Ectodermal cell (in vitro differentiated cells): ENCODE results near the gene PPFIA1.
"Not testable (repeated sequence)": the region's sequence is repeated elsewhere in the genome, so short reads cannot be mapped to it uniquely, and the experiment has no call there.

ENCODE experiments used
- H3K27ac ChIP-seq: 2 replicates; pipeline ENCODE4 v1.7.0; 2013; ENCODE audit warnings: mild to moderate bottlenecking, low read depth, low read length; ENCODE audit not compliant: insufficient read depth, poor library complexity, severe bottlenecking
- H3K27me3 ChIP-seq: 2 replicates; pipeline ENCODE4 v1.7.0; 2013; ENCODE audit warnings: mild to moderate bottlenecking, low read length; ENCODE audit not compliant: insufficient read depth, control insufficient read depth, poor library complexity, severe bottlenecking
- H3K36me3 ChIP-seq: one replicate; pipeline ENCODE4 v1.7.0; 2013; ENCODE audit warnings: low read length; ENCODE audit not compliant: control insufficient read depth, insufficient read depth
- H3K4me1 ChIP-seq: one replicate; pipeline ENCODE4 v1.7.0; 2013; ENCODE audit warnings: low read length; ENCODE audit not compliant: control insufficient read depth, insufficient read depth
- H3K4me3 ChIP-seq: 2 replicates; pipeline ENCODE4 v1.7.0; 2013; ENCODE audit warnings: low read depth, low read length, control low read depth; ENCODE audit not compliant: insufficient read depth
- H3K9me3 ChIP-seq: 2 replicates; pipeline ENCODE4 v1.7.0; 2013; ENCODE audit warnings: mild to moderate bottlenecking, low read length, moderate library complexity; ENCODE audit not compliant: control insufficient read depth
- WGBS, 2 experiments: methylation state at CpG; one replicate each; pipeline ENCODE4 v1.1.7; 2013; ENCODE audit warnings: missing lambda C conversion rate in 2 of 2; 5-methylcytosine and 5-hydroxymethylcytosine counted together

PPFIA1 gene

DNA sequence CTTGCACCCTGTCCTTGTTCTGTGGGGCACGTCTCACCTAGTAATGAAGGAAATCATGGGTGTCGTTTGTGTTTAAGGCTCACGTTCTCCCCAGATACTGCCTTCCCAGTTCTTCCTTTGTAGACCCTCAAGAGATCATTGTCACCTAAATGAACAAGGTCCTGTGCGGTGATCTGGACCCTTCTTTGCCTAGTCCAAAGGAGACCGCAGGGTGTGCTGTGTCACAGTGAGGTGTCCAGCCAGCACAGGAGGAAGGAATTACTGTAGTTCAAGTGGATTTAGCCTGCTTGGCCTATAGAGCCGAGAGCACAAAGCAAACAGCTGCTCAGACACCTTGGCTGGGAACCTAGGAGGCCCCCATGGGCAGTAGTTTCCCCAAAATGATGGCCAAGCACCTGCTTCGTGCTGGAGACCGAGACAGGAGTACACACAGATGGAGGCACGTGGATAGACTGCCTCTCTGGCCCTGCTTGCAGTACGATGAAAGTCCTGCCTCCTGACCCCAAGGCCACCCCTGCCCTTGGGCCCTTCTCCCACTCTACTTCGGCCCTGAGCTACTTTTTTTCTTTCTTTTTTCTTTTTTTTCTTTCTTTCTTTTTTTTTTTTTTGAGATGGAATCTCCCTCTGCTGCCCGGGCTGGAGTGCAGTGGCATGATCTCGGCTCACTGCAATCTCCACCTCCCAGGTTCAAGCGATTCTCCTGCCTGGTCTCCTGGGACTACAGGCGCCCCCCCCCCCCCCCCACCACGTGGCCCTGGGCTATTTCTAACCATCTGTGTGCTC, 19.4 kb upstream of the PPFIA1 start:
- no peak overlapping the region for H3K4me3 ChIP-seq
- 86 to 87% methylated on average over 16 of the region's 16 CpGs for WGBS, 2 experiments
- H3K4me1 ChIP-seq, result no peaks in the 10 kb centered on the region
- H3K27ac ChIP-seq, result no peak overlapping the region
- H3K9me3 ChIP-seq, result no peaks in the 10 kb centered on the region
- no peaks in the 10 kb centered on the region for H3K27me3 ChIP-seq
- no peaks in the 10 kb centered on the region for H3K36me3 ChIP-seq

DNA sequence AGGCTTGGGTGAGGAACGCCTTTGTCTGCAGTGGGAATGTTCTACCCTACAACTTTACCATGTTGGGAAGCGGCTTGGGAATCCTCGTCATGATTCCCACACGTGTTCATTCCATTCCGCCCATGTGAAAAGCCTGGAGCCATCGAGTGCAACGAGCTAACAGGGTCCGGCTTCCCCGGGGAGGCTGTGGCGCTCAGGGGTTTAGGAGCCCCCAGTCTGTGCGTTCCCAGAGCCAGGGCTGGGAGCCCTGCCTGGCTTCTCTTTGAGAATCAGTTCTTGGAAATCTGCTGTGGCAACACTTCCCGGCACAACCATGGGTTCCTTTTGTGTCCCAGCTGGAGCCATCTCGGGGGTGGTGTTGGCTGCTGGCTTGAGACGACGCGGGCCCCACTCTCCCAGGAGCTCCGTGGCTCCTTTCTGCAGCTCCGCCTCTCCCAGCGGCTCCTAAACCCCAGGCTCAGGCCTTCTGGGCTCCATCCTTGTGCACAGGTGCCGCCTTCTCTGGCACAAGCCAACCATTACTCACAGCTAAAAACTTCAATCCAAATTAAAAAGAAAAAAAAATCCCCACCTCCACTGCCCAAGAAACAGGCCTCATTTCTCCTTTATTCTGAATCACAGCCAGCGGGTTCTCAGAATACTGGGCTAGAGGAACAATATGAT, 18.7 kb upstream of the PPFIA1 start:
- Histone ChIP-seq H3K27ac (no peak overlapping the region), H3K36me3 (no peaks in the 10 kb centered on the region), H3K4me3 (no peak overlapping the region), H3K4me1 (no peaks in the 10 kb centered on the region), H3K27me3 (no peaks in the 10 kb centered on the region), H3K9me3 (no peaks in the 10 kb centered on the region)
- 79 to 80% methylated on average over 21 of the region's 21 CpGs for WGBS, 2 experiments

DNA sequence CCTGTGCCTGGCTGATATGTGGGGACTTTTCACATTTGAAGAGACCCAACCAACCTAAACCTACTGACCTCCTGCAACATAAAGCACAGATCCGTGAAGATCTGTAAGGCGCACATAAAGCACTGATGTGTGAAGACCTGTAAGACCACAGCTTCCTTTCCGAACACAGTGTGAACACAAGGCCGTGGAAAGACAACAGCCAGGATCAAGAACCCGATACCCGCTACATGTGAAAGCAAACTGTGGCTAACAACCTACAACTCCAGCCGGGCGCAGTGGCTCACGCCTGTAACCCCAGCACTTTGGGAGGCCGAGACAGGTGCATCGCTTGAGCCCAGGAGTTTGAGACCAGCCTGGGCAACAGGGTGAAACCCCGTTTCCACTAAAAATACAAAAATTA, 17.6 kb upstream of the PPFIA1 start:
- Histone ChIP-seq H3K27ac (no peak overlapping the region), H3K27me3 (no peaks in the 10 kb centered on the region), H3K4me1 (no peaks in the 10 kb centered on the region), H3K36me3 (no peaks in the 10 kb centered on the region), H3K9me3 (no peaks in the 10 kb centered on the region), H3K4me3 (no peak overlapping the region)
- WGBS, 2 experiments, result 94 to 95% methylated on average over 12 of the region's 12 CpGs

DNA sequence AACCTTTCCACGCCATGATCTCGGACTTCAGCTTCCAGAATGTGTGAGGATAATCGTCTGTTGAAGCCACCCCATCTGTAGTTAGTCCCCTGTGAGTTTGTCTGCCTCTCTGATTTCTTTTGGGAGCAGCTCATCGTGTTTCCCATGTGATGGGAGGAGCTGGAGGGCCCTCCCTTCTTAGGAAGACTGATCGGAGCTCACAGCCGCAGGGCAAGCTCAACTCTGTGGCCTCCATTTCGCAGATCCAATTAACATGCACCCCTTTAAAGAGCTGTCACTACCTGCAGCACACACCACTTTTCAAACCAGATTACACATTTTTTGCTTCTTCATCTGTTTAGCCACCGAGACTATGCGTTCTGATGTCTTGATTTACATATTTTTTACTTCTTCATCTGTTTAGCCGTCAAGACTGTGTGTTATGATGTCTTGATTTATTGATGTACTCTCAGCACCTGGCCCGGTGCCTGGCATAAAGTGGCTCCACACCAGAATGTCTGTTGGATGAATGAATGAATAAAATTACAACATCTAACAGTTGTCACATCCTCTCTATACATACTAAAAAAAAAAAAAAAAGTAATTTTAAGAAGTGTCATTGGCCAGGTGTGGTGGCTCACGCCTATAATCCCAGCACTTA, 14.9 kb upstream of the PPFIA1 start:
- no peaks in the 10 kb centered on the region for H3K9me3 ChIP-seq
- no peaks in the 10 kb centered on the region for H3K27me3 ChIP-seq
- no peaks in the 10 kb centered on the region for H3K4me1 ChIP-seq
- H3K4me3 ChIP-seq, result no peak overlapping the region
- no peaks in the 10 kb centered on the region for H3K36me3 ChIP-seq
- WGBS, 2 experiments, result 88 to 89% methylated on average over 11 of the region's 12 CpGs
- H3K27ac ChIP-seq, result no peak overlapping the region

DNA sequence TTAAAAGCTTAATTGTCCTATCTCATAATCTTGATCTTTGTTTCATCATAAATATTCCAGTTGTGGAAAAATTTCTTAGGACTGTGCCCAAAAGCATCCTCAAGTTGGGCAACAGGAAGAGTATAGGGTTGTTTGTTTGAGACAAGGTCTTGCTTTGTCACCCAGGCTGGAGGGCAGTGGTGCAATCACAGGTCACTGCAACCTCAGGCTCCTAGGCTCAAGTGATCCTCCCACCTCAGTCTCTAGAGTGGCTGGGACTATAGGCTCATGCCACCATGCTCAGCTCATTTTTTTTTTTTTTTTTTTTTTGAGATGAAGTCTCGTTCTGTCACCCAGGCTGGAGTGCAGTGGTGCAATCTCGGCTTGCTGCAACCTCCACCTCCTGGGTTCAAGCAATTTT, 11.4 kb upstream of the PPFIA1 start:
- H3K9me3 ChIP-seq, H3K27ac ChIP-seq, H3K4me1 ChIP-seq, H3K4me3 ChIP-seq, H3K36me3 ChIP-seq, H3K27me3 ChIP-seq: not testable (repeated sequence)
- 83 to 94% methylated on average over 2 of the region's 2 CpGs for WGBS, 2 experiments

DNA sequence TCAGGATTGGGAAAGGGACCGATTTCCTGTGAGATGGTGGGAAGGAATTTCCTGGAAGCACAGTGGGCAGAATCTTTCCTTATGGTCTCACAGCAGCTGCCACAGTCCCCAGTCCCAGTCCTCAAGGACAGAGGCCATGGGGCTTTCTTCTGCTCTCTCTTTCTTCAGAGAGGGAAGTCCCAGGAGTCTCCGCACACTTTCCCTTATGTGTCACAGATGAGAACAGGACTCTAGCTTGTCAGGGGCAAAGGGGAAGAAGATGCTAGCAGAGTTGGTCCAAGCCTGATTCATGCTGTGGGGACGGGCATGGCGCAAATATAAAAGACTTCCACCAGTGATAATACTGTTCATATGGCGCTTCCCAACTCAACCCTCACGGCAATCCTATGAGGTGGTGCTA, 7.5 kb upstream of the PPFIA1 start:
- Histone ChIP-seq H3K27ac (no peak overlapping the region), H3K4me3 (no peak overlapping the region), H3K9me3 (no peaks in the 10 kb centered on the region), H3K4me1 (no peaks in the 10 kb centered on the region), H3K27me3 (no peaks in the 10 kb centered on the region), H3K36me3 (no peaks in the 10 kb centered on the region)
- 92% methylated on average over 6 of the region's 6 CpGs for WGBS, 2 experiments

DNA sequence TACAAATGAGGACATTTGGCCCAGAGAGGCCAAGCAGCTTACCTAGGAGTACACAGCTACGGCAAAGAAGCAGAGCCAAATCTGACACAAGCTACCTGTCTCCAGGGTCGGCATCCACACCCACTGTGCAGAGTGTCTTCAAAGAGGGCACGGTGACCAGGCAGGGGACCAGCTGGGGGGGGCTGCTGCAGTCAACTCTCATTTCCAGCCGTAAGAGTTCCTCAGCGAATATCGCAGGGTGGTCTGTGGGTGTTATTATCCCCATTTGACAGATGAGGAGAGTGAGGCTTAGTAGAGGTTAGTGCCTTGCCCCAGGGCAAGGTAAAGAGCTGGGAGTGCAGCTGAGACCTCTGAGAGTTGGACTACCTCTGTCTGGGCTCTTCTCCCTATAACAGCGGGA, 7.1 kb upstream of the PPFIA1 start:
- 93 to 96% methylated on average over 6 to 7 of the region's 7 CpGs for WGBS, 2 experiments
- no peaks in the 10 kb centered on the region for H3K27me3 ChIP-seq

DNA sequence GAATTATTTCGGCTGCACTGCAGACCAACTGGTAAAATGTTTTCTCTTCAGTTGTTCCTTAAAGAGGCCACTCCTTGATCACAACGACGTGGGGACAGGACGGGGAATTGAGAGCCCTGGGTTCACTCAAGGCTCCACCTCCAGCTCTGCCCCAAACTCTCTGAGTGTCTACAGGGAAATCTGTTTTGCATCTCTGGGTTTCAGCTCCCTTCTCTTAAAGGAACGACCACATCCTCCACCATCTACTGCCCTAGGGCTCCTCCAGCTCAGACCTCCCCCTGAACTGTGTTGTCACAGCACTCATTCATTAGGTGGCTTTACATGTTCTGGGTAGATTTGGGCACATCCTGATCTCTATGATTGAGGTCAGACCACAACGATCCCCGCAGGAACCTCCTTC, 5.1 kb upstream of the PPFIA1 start:
- Histone ChIP-seq H3K4me1 (no peaks in the 10 kb centered on the region), H3K36me3 (no peaks in the 10 kb centered on the region), H3K4me3 (no peak overlapping the region), H3K27me3 (peaks cover 11% of the 10 kb centered on the region), H3K9me3 (no peaks in the 10 kb centered on the region), H3K27ac (no peak overlapping the region)
- 69 to 70% methylated on average over 7 of the region's 7 CpGs for WGBS, 2 experiments

More for the DNA sequence above, 7.1 kb upstream of the PPFIA1 start:
- Histone ChIP-seq H3K9me3 (no peaks in the 10 kb centered on the region), H3K36me3 (no peaks in the 10 kb centered on the region), H3K4me1 (no peaks in the 10 kb centered on the region), H3K4me3 (no peak overlapping the region), H3K27ac (no peak overlapping the region)

DNA sequence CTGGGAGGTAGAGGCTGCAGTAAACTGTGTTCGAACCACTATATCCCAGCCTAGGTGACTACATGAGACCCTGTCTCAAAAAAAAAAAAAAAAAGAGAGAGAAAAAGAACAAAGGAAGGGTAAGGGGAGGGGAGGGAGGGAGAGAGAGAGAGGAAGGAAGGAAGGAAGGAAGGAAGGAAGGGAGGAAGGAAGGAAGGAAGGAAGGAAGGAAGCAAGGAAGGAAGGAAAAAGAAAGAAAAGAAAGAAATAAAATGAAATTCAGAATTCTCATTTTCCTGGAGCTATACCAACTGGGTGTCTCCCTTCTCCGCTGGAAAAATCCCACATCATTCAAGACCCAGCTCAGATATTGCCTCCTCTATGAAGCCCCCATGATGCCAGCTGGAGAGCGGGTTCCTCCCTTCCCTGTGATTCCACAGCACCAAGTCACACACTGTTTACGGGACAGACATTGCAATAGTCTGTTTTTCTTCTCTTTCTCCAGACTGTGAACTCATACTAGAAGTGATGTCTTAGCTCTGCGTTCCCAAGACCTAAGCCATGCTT, 3.0 kb upstream of the PPFIA1 start:
- Histone ChIP-seq H3K4me1 (no peaks in the 10 kb centered on the region), H3K27me3 (peaks cover 11% of the 10 kb centered on the region), H3K36me3 (no peaks in the 10 kb centered on the region), H3K9me3 (no peaks in the 10 kb centered on the region), H3K27ac (no peak overlapping the region), H3K4me3 (no peak overlapping the region)
- 94 to 96% methylated on average over 4 to 5 of the region's 5 CpGs for WGBS, 2 experiments

DNA sequence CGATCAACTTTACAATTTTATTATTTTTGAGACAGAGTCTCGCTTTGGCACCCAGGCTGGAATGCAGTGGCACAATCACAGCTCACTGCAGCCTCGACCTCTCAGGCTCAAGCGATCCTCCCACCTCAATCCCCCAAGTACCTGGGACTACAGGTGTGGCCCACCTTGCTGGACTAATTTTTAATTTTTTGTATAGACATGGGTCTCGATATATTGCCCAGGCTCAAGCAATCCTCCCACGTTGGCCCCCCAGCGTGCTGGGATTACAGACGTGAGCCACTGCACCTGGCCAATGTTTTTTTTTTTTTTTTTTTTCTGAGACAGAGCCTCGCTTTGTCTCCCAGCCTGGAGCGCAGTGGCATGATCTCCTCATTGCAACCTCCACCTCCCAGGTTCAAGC, 2.0 kb upstream of the PPFIA1 start:
- 89 to 94% methylated on average over 10 of the region's 10 CpGs for WGBS, 2 experiments
- Histone ChIP-seq H3K4me1 (no peaks in the 10 kb centered on the region), H3K27me3 (peaks cover 11% of the 10 kb centered on the region), H3K27ac (no peak overlapping the region), H3K36me3 (no peaks in the 10 kb centered on the region), H3K9me3 (no peaks in the 10 kb centered on the region), H3K4me3 (no peak overlapping the region)
